ENCODE results near the gene BICD2. TPM values are rescaled to one million over a fixed set of nuclear protein-coding genes. Genes with fewer than 3 reads are reported as not detected.

BICD2 gene
- total and polyA plus RNA-seq, 9 of the 15 experiments (the other 6 are each of a cell fraction or from before 2014, with no cell fraction given): 3.6 to 23.4 (median 11.8) TPM

DNA sequence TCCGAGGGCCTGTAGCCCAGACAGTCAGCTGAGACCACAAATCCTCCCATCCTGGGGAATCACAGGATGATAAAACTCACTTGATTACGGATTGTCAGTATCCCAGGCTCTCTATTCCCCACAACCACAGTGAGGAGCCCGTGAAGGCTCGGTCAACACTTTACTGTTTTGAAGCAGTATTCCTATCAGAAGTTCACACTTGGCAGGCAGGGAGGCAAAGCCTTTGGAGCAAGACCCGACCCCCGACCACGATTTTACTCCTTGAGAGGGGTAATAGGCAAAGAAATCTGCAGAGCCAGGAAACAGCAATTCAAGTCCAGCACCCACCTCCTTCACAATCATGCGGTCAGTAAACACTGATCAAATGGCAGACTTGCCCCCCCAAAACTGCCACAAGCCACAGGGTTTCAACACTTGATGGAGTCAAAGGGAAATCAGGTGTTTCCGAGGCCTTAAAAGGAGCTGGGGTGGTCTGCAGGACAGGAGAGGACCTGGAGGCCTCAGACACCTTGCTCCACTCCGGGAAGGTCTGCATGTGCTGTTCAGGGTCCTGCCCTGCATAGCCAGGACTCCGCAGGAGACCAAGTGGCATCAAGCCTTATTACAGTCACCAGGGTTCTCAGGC, 25.2 kb downstream of the BICD2 start (continued):
- TF ChIP-seq ZNF57 (CRISPR knock-in tag; IDR thresholded peaks at IDR 0.05) (no peak), ZKSCAN3 (CRISPR knock-in tag; IDR thresholded peaks at IDR 0.05) (no peak), CREM (IDR thresholded peaks at IDR 0.05; ENCODE audit: low read depth) (no peak), ZC3H11A (IDR thresholded peaks at IDR 0.05; ENCODE audit: low read depth, low read length) (no peak)

DNA sequence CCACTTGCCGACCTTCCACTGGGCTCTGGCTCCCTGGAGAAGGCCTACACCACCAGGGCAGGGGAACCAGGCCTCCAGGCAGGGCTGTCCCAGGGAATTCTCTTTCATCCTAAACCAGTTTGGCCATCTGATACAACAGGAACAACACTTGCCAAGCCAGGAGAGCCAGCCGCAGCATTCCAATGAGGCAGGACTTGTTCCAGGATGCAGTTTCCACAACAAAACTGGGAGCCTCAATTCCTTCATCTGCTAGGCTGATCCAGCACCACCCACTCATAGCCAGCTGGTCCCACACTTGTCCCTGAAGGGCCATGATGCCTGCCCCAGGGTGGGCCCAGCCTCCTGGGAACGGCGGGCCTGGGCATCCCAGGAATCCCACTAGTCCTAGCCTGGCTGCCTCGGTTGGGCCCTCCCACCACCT, 26.0 kb downstream of the BICD2 start:
- H4K20me1 ChIP-seq (replicated peaks; ENCODE audit: control insufficient read depth, insufficient read depth, low read length): peaks cover 52% of the 10 kb centered on the region
- H3K36me3 ChIP-seq (ENCODE audit: control insufficient read depth, insufficient read depth, low read length): no peaks in the 10 kb centered on the region; the same call in 2 of the 3 replicates
- in situ Hi-C loops (cut with MboI) (no loop called here), intact Hi-C loops (cut with micrococcal nuclease) (no loop called here)
- no peak overlapping the region for H3K4me2 ChIP-seq (ENCODE audit: insufficient read depth, low read length)
- no peak overlapping the region for H3K27ac ChIP-seq (ENCODE audit: extremely low read depth, low read depth, low read length)
- ATAC-seq (no peak), DNase-seq (ENCODE audit: extremely low read depth in 1 of 4, low spot score in 3 of 4) (no peak), FAIRE-seq (no peak)
- H3K9me1 ChIP-seq (ENCODE audit: control insufficient read depth, insufficient read depth, low read length): peaks cover 8% of the 10 kb centered on the region
- H2AFZ ChIP-seq (ENCODE audit: low read depth, low read length): no peak overlapping the region
- POLR2A ChIA-PET: interaction anchor here (0.6 kb wide), 1 partner anchor 148 kb away, joined by 3 read pairs; no protein-coding TSS in a partner anchor
- no peaks in the 10 kb centered on the region for H3K9me3 ChIP-seq (replicated peaks; ENCODE audit: control insufficient read depth, insufficient read depth, low read depth, low read length)
- peaks cover 11 to 12% of the 10 kb centered on the region in 2 experiments for H3K4me1 ChIP-seq (replicated peaks in 1 of 2; ENCODE audit: control insufficient read depth in 2 of 2, insufficient read depth in 2 of 2, low read length in 2 of 2)
- no peak overlapping the region for H3K4me3 ChIP-seq
- BruUV-seq (replicated peaks): no TSS peak
- H3K27me3 ChIP-seq (ENCODE audit: control insufficient read depth in 2 of 2, insufficient read depth in 2 of 2, low read length in 2 of 2): no peaks in the 10 kb centered on the region
- CTCF ChIA-PET (ENCODE audit: low intra/inter-chr PET ratio): no interaction called here
- WGBS (ENCODE audit: insufficient coverage, low coverage, missing lambda C conversion rate): 70% methylated on average over 5 of the region's 5 CpGs
- H3K79me2 ChIP-seq (ENCODE audit: control insufficient read depth, insufficient read depth, low read length): peaks cover 86% of the 10 kb centered on the region
- no peak overlapping the region; a peak in 1 of 4 replicates for H3K9ac ChIP-seq (ENCODE audit: insufficient read depth in 1 of 2, low read depth in 2 of 2, low read length in 2 of 2)
- TF ChIP-seq THAP7 (CRISPR knock-in tag; IDR thresholded peaks at IDR 0.05) (no peak), ZFX (CRISPR knock-in tag; IDR thresholded peaks at IDR 0.05) (no peak), SRSF9 (IDR thresholded peaks at IDR 0.05; ENCODE audit: borderline replicate concordance, low read depth, low read length) (no peak), ZNF134 (CRISPR knock-in tag; conservative IDR thresholded peaks at IDR 0.05) (no peak), ZNF764 (CRISPR knock-in tag; IDR thresholded peaks at IDR 0.05; ENCODE audit: low read depth) (no peak), L3MBTL2 (IDR thresholded peaks at IDR 0.05) (no peak), FOXO4 (CRISPR knock-in tag; IDR thresholded peaks at IDR 0.05) (no peak)
- TF ChIP-seq, protein P1, sequence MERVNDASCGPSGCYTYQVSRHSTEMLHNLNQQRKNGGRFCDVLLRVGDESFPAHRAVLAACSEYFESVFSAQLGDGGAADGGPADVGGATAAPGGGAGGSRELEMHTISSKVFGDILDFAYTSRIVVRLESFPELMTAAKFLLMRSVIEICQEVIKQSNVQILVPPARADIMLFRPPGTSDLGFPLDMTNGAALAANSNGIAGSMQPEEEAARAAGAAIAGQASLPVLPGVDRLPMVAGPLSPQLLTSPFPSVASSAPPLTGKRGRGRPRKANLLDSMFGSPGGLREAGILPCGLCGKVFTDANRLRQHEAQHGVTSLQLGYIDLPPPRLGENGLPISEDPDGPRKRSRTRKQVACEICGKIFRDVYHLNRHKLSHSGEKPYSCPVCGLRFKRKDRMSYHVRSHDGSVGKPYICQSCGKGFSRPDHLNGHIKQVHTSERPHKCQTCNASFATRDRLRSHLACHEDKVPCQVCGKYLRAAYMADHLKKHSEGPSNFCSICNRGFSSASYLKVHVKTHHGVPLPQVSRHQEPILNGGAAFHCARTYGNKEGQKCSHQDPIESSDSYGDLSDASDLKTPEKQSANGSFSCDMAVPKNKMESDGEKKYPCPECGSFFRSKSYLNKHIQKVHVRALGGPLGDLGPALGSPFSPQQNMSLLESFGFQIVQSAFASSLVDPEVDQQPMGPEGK (CRISPR knock-in tag; IDR thresholded peaks at IDR 0.05; ENCODE audit: borderline replicate concordance): no peak
- TF ChIP-seq, protein P2, sequence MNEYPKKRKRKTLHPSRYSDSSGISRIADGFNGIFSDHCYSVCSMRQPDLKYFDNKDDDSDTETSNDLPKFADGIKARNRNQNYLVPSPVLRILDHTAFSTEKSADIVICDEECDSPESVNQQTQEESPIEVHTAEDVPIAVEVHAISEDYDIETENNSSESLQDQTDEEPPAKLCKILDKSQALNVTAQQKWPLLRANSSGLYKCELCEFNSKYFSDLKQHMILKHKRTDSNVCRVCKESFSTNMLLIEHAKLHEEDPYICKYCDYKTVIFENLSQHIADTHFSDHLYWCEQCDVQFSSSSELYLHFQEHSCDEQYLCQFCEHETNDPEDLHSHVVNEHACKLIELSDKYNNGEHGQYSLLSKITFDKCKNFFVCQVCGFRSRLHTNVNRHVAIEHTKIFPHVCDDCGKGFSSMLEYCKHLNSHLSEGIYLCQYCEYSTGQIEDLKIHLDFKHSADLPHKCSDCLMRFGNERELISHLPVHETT (CRISPR knock-in tag; conservative IDR thresholded peaks at IDR 0.05 in 1 of 2, IDR thresholded peaks at IDR 0.05 in 1 of 2): no peak
- TF ChIP-seq, protein P3, sequence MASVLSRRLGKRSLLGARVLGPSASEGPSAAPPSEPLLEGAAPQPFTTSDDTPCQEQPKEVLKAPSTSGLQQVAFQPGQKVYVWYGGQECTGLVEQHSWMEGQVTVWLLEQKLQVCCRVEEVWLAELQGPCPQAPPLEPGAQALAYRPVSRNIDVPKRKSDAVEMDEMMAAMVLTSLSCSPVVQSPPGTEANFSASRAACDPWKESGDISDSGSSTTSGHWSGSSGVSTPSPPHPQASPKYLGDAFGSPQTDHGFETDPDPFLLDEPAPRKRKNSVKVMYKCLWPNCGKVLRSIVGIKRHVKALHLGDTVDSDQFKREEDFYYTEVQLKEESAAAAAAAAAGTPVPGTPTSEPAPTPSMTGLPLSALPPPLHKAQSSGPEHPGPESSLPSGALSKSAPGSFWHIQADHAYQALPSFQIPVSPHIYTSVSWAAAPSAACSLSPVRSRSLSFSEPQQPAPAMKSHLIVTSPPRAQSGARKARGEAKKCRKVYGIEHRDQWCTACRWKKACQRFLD (CRISPR knock-in tag; IDR thresholded peaks at IDR 0.05): no peak
